CD4-positive, alpha-beta T cell (primary cell): ENCODE data around the gene FAM13C. TPM values are rescaled to one million over a fixed set of nuclear protein-coding genes. Genes with fewer than 3 reads are reported as not detected.
"Not testable (repeated sequence)": the region's sequence is repeated elsewhere in the genome, so short reads cannot be mapped to it uniquely, and the experiment has no call there.

ENCODE experiments used
- ATAC-seq: fragments of 200-7000 bp; cut with Tn5 transposase; one replicate; pipeline ENCODE4 v1.10.0; 2022; ENCODE audit warnings: mild to moderate bottlenecking; ENCODE audit not compliant: poor library complexity
- CTCF ChIA-PET: fragments of 350-600 bp; sonication (Branson Sonifier 250); formaldehyde crosslinking; loops from one replicate; lab custom pipeline; 2021; ENCODE audit warnings: antibody characterized with exemption, inconsistent platforms; lab: Charles Lee
- POLR2A ChIA-PET: fragments of 350-600 bp; sonication (Branson Sonifier 250); formaldehyde crosslinking; loops from one replicate; lab custom pipeline; 2021; ENCODE audit warnings: antibody characterized with exemption, inconsistent platforms; lab: Charles Lee
- DNase-seq, 14 experiments: peaks; one replicate each; pipeline ENCODE4 v3.0.0-alpha.2; 2013 to 2020; ENCODE audit warnings: mixed read lengths in 2 of 14
- H3K27ac ChIP-seq, 2 donors: one replicate each; pipeline versions ENCODE4 v1.5.1 to v1.7.0; 2013; ENCODE audit warnings: low read length in 2 of 2, low read depth in 1 of 2, mild to moderate bottlenecking in 1 of 2
- H3K27me3 ChIP-seq, 2 experiments: 1 replicate in 1 of 2; 2 replicates in 1 of 2; pipeline versions ENCODE4 v1.6.1 to v1.7.0; 2013; ENCODE audit warnings: low read length in 2 of 2, control low read depth in 1 of 2, mild to moderate bottlenecking in 1 of 2, moderate library complexity in 1 of 2; ENCODE audit not compliant: insufficient read depth in 2 of 2, control insufficient read depth in 1 of 2
- H3K36me3 ChIP-seq: one replicate; pipeline ENCODE4 v1.6.1; 2013; ENCODE audit warnings: low read length, control low read depth; ENCODE audit not compliant: insufficient read depth
- H3K4me1 ChIP-seq: one replicate; pipeline ENCODE4 v1.6.1; 2013; ENCODE audit warnings: low read length, control low read depth; ENCODE audit not compliant: insufficient read depth
- H3K4me3 ChIP-seq: one replicate; pipeline ENCODE4 v1.5.1; 2013; ENCODE audit warnings: mild to moderate bottlenecking, low read length, moderate library complexity
- H3K9me3 ChIP-seq, 2 experiments: 1 replicate in 1 of 2; 2 replicates in 1 of 2; pipeline versions ENCODE4 v1.6.1 to v1.7.0; 2013; ENCODE audit warnings: low read length in 2 of 2, mild to moderate bottlenecking in 2 of 2, control low read depth in 1 of 2, moderate library complexity in 1 of 2; ENCODE audit not compliant: control insufficient read depth in 1 of 2, insufficient read depth in 1 of 2
- H3K27ac Mint-ChIP-seq: one replicate; pipeline ENCODE4 v1.8.0; 2020; ENCODE audit warnings: mixed read lengths
- H3K27me3 Mint-ChIP-seq: one replicate; pipeline ENCODE4 v1.8.0; 2021; ENCODE audit warnings: mixed read lengths
- H3K36me3 Mint-ChIP-seq: one replicate; pipeline ENCODE4 v1.8.0; 2021; ENCODE audit warnings: low read depth, mixed read lengths
- H3K4me1 Mint-ChIP-seq: one replicate; pipeline ENCODE4 v1.8.0; 2021; ENCODE audit warnings: low read depth, mixed read lengths
- H3K4me3 Mint-ChIP-seq: one replicate; pipeline ENCODE4 v1.8.0; 2020; ENCODE audit warnings: mild to moderate bottlenecking, mixed read lengths
- H3K9me3 Mint-ChIP-seq: one replicate; pipeline ENCODE4 v1.8.0; 2020; ENCODE audit warnings: mixed read lengths
- intact Hi-C, 2 experiments: fragments of 100-400 bp; cut with DNase I in 1 of 2; cut with micrococcal nuclease in 1 of 2; formaldehyde crosslinking; loops; one replicate each; pipeline versions ENCODE4 v1.15.1 to v1.9.0; 2023 to 2025; cut with DNase I, micrococcal nuclease
- polyA plus RNA-seq, 2 donors: library from polyadenylated mRNA; unstranded; fragments of 120-200 nt; gene quantifications; one replicate each; pipeline ENCODE4 v1.2.1, GENCODE V29; 2013
- total RNA-seq, 174 experiments: library from RNA in 2 of 174; stranded (reverse) in 2 of 174; gene quantifications; one replicate each; pipeline ENCODE4 v1.2.3 and lab custom pipeline; 2021 to 2026
- TF ChIP-seq, protein P1 (sequence below): fragments of 200-600 bp; IDR thresholded peaks from one replicate; pipeline ENCODE4 v1.8.0; 2022; ENCODE audit warnings: antibody characterized with exemption, mild to moderate bottlenecking

Gene FAM13C
- total RNA-seq, result not detected
- not detected for polyA plus RNA-seq (2013, experiment 1 of 2)
- 0.59 TPM for polyA plus RNA-seq (2013, experiment 2 of 2)
- total RNA-seq (lab: John Stamatoyannopoulos, UW), result 0 to 0.27 (median 0) reads per million in 172 experiments

DNA sequence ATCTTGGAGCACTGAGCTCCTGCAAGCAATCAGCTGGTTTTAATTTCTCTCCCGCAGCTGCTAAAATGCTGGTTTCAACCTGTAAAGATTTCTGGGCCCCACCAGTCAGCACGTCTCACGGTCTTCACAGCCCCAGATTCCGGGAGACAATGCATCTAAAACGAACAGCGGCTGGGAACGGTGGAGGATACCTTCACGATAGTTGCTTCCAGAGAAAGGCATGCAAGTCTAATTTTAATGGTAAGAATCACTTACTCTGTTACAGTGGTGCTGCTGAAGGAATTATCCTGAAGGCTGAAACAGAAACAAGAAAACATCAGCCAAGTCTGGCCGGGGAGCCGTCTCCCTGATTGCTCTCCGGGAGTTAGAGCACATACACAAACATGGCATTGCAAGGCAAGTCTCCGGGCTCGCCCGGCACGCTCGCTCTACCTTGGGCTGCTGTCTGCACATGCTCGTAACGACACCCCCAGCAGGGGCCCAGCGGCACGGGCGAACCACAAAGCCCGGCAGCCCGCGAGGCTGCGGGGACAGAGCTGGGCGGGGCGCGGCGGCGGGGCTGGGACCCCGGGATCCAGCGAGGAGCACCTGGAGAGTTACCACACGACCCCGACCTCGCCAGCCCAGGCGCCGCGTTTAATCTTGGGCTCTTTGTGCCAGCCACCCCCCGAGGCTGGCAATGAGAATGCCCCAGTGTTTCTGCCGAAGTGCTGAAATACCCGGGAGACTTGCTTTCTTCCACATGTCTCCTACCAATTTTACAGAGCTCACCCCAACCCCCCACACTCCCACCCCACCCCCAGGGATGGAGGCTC lies at the start of gene FAM13C:
Gene FAM13C (minus strand): TSS at position 406 of the 815 bp plus-strand sequence. CDS start 89 bp downstream, at position 317.
- no peaks in the 10 kb centered on the region for H3K36me3 Mint-ChIP-seq
- ChIA-PET CTCF (no interaction called here), POLR2A (no interaction called here)
- ATAC-seq (no peak), DNase-seq (peak in 3 of 14 experiments; percentile 1 to 6 (median 3))
- intact Hi-C loops, result no loop called here
- H3K4me1 ChIP-seq, result no peaks in the 10 kb centered on the region
- H3K27me3 ChIP-seq, result peaks cover 5 to 14% of the 10 kb centered on the region in 2 experiments
- TF ChIP-seq, protein P1, sequence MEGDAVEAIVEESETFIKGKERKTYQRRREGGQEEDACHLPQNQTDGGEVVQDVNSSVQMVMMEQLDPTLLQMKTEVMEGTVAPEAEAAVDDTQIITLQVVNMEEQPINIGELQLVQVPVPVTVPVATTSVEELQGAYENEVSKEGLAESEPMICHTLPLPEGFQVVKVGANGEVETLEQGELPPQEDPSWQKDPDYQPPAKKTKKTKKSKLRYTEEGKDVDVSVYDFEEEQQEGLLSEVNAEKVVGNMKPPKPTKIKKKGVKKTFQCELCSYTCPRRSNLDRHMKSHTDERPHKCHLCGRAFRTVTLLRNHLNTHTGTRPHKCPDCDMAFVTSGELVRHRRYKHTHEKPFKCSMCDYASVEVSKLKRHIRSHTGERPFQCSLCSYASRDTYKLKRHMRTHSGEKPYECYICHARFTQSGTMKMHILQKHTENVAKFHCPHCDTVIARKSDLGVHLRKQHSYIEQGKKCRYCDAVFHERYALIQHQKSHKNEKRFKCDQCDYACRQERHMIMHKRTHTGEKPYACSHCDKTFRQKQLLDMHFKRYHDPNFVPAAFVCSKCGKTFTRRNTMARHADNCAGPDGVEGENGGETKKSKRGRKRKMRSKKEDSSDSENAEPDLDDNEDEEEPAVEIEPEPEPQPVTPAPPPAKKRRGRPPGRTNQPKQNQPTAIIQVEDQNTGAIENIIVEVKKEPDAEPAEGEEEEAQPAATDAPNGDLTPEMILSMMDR, result no peak
- peaks cover 8% of the 10 kb centered on the region for H3K4me1 Mint-ChIP-seq
- peaks cover 40% of the 10 kb centered on the region for H3K27me3 Mint-ChIP-seq
- H3K27ac Mint-ChIP-seq, result no peak within 1 kb of the TSS
- no peaks in the 10 kb centered on the region for H3K36me3 ChIP-seq
- H3K4me3 ChIP-seq, result no peak within 1 kb of the TSS
- H3K4me3 Mint-ChIP-seq, result peak within 1 kb of the TSS; percentile 30
- no peak within 1 kb of the TSS for H3K27ac ChIP-seq
- no peaks in the 10 kb centered on the region for H3K9me3 Mint-ChIP-seq
- no peaks in the 10 kb centered on the region for H3K9me3 ChIP-seq

DNA sequence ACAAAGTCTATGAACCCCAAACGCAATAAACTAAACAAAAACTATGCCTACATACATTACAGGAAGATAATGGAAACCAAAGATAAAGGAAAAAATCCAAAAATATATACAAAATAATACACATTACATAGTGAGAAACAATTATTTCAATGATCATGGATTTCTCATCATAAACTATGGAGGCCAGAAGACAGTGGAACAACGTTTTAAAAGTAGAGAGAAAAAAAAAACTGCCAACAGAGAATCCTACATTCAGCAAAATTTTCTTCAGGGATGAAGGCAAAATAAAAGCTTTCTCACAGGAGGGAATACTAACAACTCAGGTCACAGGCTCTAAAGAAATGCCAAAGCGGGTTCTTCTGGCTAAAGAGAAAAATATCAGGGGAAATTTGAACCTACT lies 42.9 kb upstream of the FAM13C start:
- no peaks in the 10 kb centered on the region for H3K36me3 ChIP-seq
- CTCF ChIA-PET, result no interaction called here
- no peak overlapping the region for H3K27ac Mint-ChIP-seq

DNA sequence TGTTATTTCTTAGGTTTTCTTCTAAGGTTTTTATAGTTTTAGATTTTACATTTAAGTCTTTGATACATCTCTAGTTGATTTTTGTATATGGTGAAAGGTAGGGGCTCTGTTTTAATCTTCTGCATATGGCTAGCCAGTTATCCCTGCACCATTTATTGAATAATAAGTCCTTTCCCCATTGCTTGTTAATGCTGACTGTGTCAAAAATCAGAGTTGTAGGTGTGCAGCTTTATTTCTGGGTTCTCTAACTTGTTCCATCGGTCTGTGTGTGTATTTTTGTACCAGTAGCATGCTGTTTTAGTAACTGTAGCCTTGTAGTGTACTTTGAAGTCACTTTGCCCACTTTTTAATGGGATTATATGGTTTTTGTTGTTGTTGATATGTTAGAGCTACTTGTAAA lies 37.9 kb upstream of the FAM13C start:
- Histone ChIP-seq H3K27ac (no peak overlapping the region), H3K4me1 (no peaks in the 10 kb centered on the region), H3K4me3 (no peak overlapping the region), H3K9me3 (peaks cover 0 to 4% of the 10 kb centered on the region in 2 experiments), H3K27me3 (no peaks in the 10 kb centered on the region), H3K36me3 (no peaks in the 10 kb centered on the region)
- intact Hi-C loops, result no loop called here
- DNase-seq, result no peak
- Mint-ChIP-seq H3K4me1 (no peaks in the 10 kb centered on the region), H3K27ac (no peak overlapping the region), H3K27me3 (no peaks in the 10 kb centered on the region), H3K4me3 (no peak overlapping the region), H3K36me3 (no peaks in the 10 kb centered on the region), H3K9me3 (peaks cover 11% of the 10 kb centered on the region)
- TF ChIP-seq, protein P1, result no peak
- POLR2A ChIA-PET, result no interaction called here
- CTCF ChIA-PET, result no interaction called here
- no peak for ATAC-seq

More for the DNA sequence above, 42.9 kb upstream of the FAM13C start:
- POLR2A ChIA-PET, result no interaction called here
- no peaks in the 10 kb centered on the region for H3K27me3 ChIP-seq
- DNase-seq (no peak), ATAC-seq (no peak)
- TF ChIP-seq, protein P1, result no peak
- peaks cover 0 to 4% of the 10 kb centered on the region in 2 experiments for H3K9me3 ChIP-seq
- H3K27ac ChIP-seq, result no peak overlapping the region
- no peaks in the 10 kb centered on the region for H3K27me3 Mint-ChIP-seq
- H3K36me3 Mint-ChIP-seq, result no peaks in the 10 kb centered on the region
- no peaks in the 10 kb centered on the region for H3K4me1 ChIP-seq
- intact Hi-C loops, result no loop called here
- no peak overlapping the region for H3K4me3 ChIP-seq
- H3K4me3 Mint-ChIP-seq, result no peak overlapping the region
- no peaks in the 10 kb centered on the region for H3K4me1 Mint-ChIP-seq
- peaks cover 9% of the 10 kb centered on the region for H3K9me3 Mint-ChIP-seq

DNA sequence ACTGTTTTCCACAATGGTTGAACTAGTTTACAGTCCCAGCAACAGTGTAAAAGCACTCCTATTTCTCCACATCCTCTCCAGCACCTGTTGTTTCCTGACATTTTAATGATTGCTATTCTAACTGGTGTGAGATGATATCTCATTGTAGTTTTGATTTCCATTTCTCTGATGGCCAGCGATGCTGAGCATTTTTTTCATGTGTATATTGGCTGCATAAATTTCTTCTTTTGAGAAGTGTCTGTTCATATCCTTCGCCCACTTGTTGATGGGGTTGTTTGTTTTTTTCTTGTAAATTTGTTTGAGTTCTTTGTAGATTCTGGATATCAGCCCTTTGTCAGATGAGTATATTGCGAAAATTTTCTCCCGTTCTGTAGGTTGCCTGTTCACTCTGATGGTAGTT lies 37.0 kb upstream of the FAM13C start:
- H3K36me3 ChIP-seq, intact Hi-C loops, H3K4me3 Mint-ChIP-seq, H3K27me3 ChIP-seq, H3K4me1 ChIP-seq, H3K4me1 Mint-ChIP-seq, DNase-seq, POLR2A ChIA-PET, CTCF ChIA-PET, H3K27ac ChIP-seq, H3K36me3 Mint-ChIP-seq, ATAC-seq, H3K9me3 Mint-ChIP-seq, H3K27me3 Mint-ChIP-seq, H3K9me3 ChIP-seq, H3K4me3 ChIP-seq, H3K27ac Mint-ChIP-seq: not testable (repeated sequence)
